Hepatocyte (in vitro differentiated cells): ENCODE measurements around the gene APOB. TPM values are rescaled to one million over a fixed set of nuclear protein-coding genes. Genes with fewer than 3 reads are reported as not detected.

Experiments used
- DNase-seq: peaks from one replicate; pipeline ENCODE4 v3.0.0-alpha.2; 2016; ENCODE audit warnings: low spot score
- H2AFZ ChIP-seq: fragments of 200-600 bp; sonication (generic); 2 replicates; pipeline ENCODE4 v1.6.0; 2016; ENCODE audit warnings: antibody characterized with exemption, mild to moderate bottlenecking
- H3K27ac ChIP-seq: fragments of 200-600 bp; sonication (generic); 2 replicates; pipeline ENCODE4 v1.5.1; 2016; ENCODE audit warnings: mild to moderate bottlenecking
- H3K27me3 ChIP-seq: fragments of 200-600 bp; sonication (generic); 2 replicates; pipeline ENCODE4 v1.6.1; 2016
- H3K36me3 ChIP-seq: fragments of 200-600 bp; sonication (generic); replicated peaks from 2 replicates; pipeline ENCODE4 v1.5.1; 2016; ENCODE audit warnings: low read depth; ENCODE audit not compliant: insufficient read depth
- H3K4me1 ChIP-seq: fragments of 200-600 bp; sonication (generic); 2 replicates; pipeline ENCODE4 v1.5.1; 2016; ENCODE audit warnings: mild to moderate bottlenecking, moderate library complexity; ENCODE audit not compliant: insufficient read depth
- H3K4me2 ChIP-seq: fragments of 200-600 bp; sonication (generic); 2 replicates; pipeline ENCODE4 v1.6.0; 2016
- H3K4me3 ChIP-seq: fragments of 200-600 bp; sonication (generic); 2 replicates; pipeline ENCODE4 v1.5.1; 2016; ENCODE audit warnings: mild to moderate bottlenecking
- H3K79me2 ChIP-seq: fragments of 200-600 bp; sonication (generic); 2 replicates; pipeline ENCODE4 v1.6.0; 2017; ENCODE audit warnings: mild to moderate bottlenecking
- H3K9me2 ChIP-seq: fragments of 200-600 bp; sonication (generic); replicated peaks from 2 replicates; pipeline ENCODE4 v1.6.0; 2017; ENCODE audit warnings: mild to moderate bottlenecking; ENCODE audit not compliant: insufficient read depth
- H3K9me3 ChIP-seq: fragments of 200-600 bp; sonication (generic); 2 replicates; pipeline ENCODE4 v1.5.1; 2016; ENCODE audit warnings: low read depth, mild to moderate bottlenecking
- H4K20me1 ChIP-seq: fragments of 200-600 bp; sonication (generic); 2 replicates; pipeline ENCODE4 v1.6.0; 2016; ENCODE audit warnings: mild to moderate bottlenecking; ENCODE audit not compliant: insufficient read depth, poor library complexity, severe bottlenecking
- EZH2 ChIP-seq: fragments of 200-600 bp; sonication (generic); IDR thresholded peaks from 2 replicates; pipeline ENCODE4 v1.6.1; 2016; ENCODE audit warnings: antibody characterized with exemption, mild to moderate bottlenecking, borderline replicate concordance
- EZH2phosphoT487 ChIP-seq: fragments of 200-600 bp; sonication (generic); IDR thresholded peaks from one replicate; pipeline ENCODE4 v1.6.1; 2018; ENCODE audit warnings: antibody characterized with exemption, mild to moderate bottlenecking, low read depth, moderate library complexity; ENCODE audit not compliant: unreplicated experiment, severe bottlenecking
- WGBS: methylation state at CpG from one replicate; pipeline ENCODE4 v1.1.6; 2016; ENCODE audit warnings: low lambda C conversion rate; ENCODE audit errors: missing lambda C conversion rate; 5-methylcytosine and 5-hydroxymethylcytosine counted together
- polyA plus RNA-seq: library from polyadenylated mRNA; unstranded; fragments of >200 nt; fragmentation: Nextera tagmentation; extraction: Ambion mirVana; gene quantifications from 2 replicates; pipeline ENCODE4 v1.2.1, GENCODE V29; 2016
- total RNA-seq: library from RNA; depleted of rRNA; stranded (reverse); fragments of >200 nt; gene quantifications from 2 replicates; pipeline ENCODE4 v1.2.3, GENCODE V29; 2014
- TF ChIP-seq, protein P1 (sequence below): fragments of 200-600 bp; sonication (generic); IDR thresholded peaks from 2 replicates; pipeline ENCODE4 v1.5.1; 2016; ENCODE audit warnings: antibody characterized with exemption, mild to moderate bottlenecking; ENCODE audit not compliant: poor library complexity

Gene APOB
- total and polyA plus RNA-seq, 2 experiments from 2014 or later: 184 to 814 TPM

DNA sequence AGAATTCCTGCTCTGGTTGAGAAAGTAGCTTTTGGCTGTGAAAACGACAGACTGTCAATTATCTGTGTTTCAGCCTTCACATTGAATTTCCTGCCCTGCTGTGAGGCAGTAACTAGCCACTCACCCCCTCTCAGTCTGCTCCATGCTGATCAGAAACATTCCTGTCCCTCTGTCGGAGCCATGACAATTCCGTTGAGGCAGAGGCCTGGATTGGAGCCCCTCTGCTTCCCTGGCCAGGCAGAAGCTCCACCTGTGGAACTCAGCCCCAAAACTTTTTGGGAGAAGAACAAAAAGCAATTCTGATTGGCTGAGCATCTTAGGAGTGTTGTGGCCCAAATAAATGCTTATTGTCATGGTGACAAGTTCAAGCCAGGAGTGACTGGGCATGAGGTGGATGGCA, 60.0 kb downstream of the APOB start:
- H3K9me3 ChIP-seq: no peaks in the 10 kb centered on the region
- H3K27ac ChIP-seq: no peak overlapping the region
- no peak for DNase-seq
- H3K9me2 ChIP-seq: no peaks in the 10 kb centered on the region
- H3K4me2 ChIP-seq: no peak overlapping the region
- TF ChIP-seq, protein P1, sequence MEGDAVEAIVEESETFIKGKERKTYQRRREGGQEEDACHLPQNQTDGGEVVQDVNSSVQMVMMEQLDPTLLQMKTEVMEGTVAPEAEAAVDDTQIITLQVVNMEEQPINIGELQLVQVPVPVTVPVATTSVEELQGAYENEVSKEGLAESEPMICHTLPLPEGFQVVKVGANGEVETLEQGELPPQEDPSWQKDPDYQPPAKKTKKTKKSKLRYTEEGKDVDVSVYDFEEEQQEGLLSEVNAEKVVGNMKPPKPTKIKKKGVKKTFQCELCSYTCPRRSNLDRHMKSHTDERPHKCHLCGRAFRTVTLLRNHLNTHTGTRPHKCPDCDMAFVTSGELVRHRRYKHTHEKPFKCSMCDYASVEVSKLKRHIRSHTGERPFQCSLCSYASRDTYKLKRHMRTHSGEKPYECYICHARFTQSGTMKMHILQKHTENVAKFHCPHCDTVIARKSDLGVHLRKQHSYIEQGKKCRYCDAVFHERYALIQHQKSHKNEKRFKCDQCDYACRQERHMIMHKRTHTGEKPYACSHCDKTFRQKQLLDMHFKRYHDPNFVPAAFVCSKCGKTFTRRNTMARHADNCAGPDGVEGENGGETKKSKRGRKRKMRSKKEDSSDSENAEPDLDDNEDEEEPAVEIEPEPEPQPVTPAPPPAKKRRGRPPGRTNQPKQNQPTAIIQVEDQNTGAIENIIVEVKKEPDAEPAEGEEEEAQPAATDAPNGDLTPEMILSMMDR: no peak
- TF ChIP-seq EZH2phosphoT487 (no peak), EZH2 (no peak)
- H3K36me3 ChIP-seq: no peaks in the 10 kb centered on the region
- 31% methylated on average over 3 of the region's 3 CpGs for WGBS
- no peaks in the 10 kb centered on the region for H3K79me2 ChIP-seq
- no peak overlapping the region for H2AFZ ChIP-seq
- no peaks in the 10 kb centered on the region for H4K20me1 ChIP-seq
- H3K4me1 ChIP-seq: no peaks in the 10 kb centered on the region
- H3K4me3 ChIP-seq: no peak overlapping the region
- no peaks in the 10 kb centered on the region for H3K27me3 ChIP-seq

DNA sequence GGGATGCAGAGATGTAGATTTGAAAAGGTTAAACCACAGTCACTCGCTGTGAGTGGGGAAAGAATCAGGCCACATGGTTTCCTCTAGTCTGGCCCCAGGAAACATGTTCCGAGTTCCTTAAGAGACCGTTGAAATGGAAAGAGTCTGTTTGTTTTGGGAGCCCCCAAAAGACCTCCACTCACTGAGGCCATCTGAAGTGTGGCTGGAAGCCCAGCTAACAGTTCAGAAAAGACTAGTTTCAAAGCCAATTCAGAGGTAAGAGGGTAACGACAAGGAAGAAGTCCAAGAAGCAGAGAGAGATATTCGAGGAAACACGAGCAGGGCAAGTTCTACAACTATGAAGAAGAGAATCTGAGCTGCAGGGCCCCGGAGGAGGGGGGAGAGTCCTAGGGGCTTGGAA, 61.0 kb downstream of the APOB start:
- TF ChIP-seq, protein P1: no peak
- TF ChIP-seq EZH2 (no peak), EZH2phosphoT487 (no peak)
- H4K20me1 ChIP-seq: no peaks in the 10 kb centered on the region
- no peak overlapping the region for H2AFZ ChIP-seq
- no peaks in the 10 kb centered on the region for H3K9me3 ChIP-seq
- DNase-seq: no peak
- no peak overlapping the region for H3K27ac ChIP-seq
- no peaks in the 10 kb centered on the region for H3K79me2 ChIP-seq
- 78% methylated on average over 7 of the region's 7 CpGs for WGBS
- H3K36me3 ChIP-seq: no peaks in the 10 kb centered on the region
- H3K9me2 ChIP-seq: no peaks in the 10 kb centered on the region
- no peaks in the 10 kb centered on the region for H3K4me1 ChIP-seq
- H3K27me3 ChIP-seq: no peaks in the 10 kb centered on the region
- H3K4me2 ChIP-seq: no peak overlapping the region
- no peak overlapping the region for H3K4me3 ChIP-seq

DNA sequence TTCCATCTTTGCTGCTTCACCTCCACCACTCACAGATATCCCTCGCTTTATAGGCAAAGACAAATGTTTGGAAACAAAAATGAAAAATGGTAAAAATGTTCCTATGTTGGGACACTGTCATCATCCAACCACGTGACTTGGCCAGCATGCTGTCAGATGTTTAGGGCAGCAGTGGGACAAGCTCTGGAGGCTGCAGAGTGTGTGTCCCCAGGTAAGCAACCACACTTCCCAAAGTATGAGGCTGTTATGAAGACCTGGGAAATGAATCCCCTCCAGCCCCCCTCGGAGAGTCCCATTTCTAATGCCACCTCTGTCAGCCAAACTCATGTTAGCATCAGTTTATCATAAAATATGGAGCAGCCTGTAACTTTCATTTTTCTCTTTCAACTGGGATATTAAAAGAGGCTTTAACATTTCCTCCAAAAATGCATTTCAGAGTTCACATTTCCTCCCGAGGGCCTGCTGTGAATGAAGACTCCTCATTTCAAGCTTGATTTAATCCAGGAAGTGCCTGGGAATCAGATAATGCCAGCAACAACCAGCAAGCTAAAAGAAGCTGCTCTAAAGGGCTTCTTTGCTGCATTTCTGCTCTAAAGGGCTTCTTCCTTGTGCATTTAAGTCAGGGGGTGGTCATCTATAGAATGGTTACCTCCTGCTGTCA, 66.2 kb downstream of the APOB start:
- no peaks in the 10 kb centered on the region for H3K36me3 ChIP-seq
- no peaks in the 10 kb centered on the region for H4K20me1 ChIP-seq
- no peaks in the 10 kb centered on the region for H3K9me2 ChIP-seq
- DNase-seq: no peak
- no peak overlapping the region for H3K4me3 ChIP-seq
- no peak for TF ChIP-seq EZH2phosphoT487
- TF ChIP-seq, protein P1: no peak
- TF ChIP-seq EZH2: no peak
- H3K9me3 ChIP-seq: no peaks in the 10 kb centered on the region
- no peak overlapping the region for H3K4me2 ChIP-seq
- no peak overlapping the region for H3K27ac ChIP-seq
- H3K79me2 ChIP-seq: no peaks in the 10 kb centered on the region
- no peaks in the 10 kb centered on the region for H3K27me3 ChIP-seq
- H2AFZ ChIP-seq: no peak overlapping the region
- no peaks in the 10 kb centered on the region for H3K4me1 ChIP-seq
- 69% methylated on average over 4 of the region's 4 CpGs for WGBS

DNA sequence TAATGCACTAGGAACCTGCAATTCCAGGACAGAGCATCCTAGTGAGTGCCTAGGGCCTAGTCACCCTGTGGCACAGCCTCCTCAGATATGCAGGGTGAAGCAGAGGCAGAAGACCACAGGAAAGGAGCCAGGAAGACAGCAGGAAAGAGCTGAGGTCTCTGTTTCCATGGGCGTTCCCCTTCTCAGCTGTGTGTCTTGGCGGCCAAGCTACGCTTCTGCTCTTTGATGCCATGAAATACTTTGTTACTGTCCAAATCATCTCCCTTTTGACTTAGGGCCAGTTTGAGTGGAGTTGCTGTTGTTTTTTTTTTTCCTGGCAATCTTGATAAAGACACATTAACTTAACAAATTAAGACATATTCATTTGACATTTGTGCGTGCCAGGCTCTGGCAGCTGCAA, 67.3 kb downstream of the APOB start:
- Histone ChIP-seq H3K4me3 (no peak overlapping the region), H3K4me1 (no peaks in the 10 kb centered on the region), H3K9me2 (no peaks in the 10 kb centered on the region), H4K20me1 (no peaks in the 10 kb centered on the region), H3K9me3 (no peaks in the 10 kb centered on the region), H2AFZ (no peak overlapping the region), H3K27me3 (no peaks in the 10 kb centered on the region), H3K4me2 (no peak overlapping the region), H3K79me2 (no peaks in the 10 kb centered on the region), H3K27ac (no peak overlapping the region), H3K36me3 (no peaks in the 10 kb centered on the region)
- 94% methylated on average over 4 of the region's 4 CpGs for WGBS
- no peak for TF ChIP-seq EZH2
- TF ChIP-seq, protein P1: no peak
- no peak for TF ChIP-seq EZH2phosphoT487
- no peak for DNase-seq
